Lung (tissue), 12 donors: ENCODE data around the gene DGCR2. TPM values are rescaled to one million over a fixed set of nuclear protein-coding genes. Genes with fewer than 3 reads are reported as not detected.

Experiments used
- ATAC-seq: fragments of 200-7000 bp; cut with Tn5 transposase; one replicate; pipeline ENCODE4 v1.9.1; 2020; ENCODE audit warnings: moderate number of reproducible peaks; ENCODE audit not compliant: insufficient read depth, low FRiP score
- DNase-seq, 3 donors: peaks; one replicate each; pipeline ENCODE4 v3.0.0-alpha.2; 2013 to 2017
- H3K27ac ChIP-seq, 2 donors: one replicate each; pipeline ENCODE4 v1.5.1; 2013; ENCODE audit warnings: mild to moderate bottlenecking in 2 of 2, moderate library complexity in 2 of 2, control low read depth in 1 of 2, inconsistent platforms in 1 of 2, low read depth in 1 of 2, low read length in 1 of 2
- H3K27me3 ChIP-seq, 3 donors: one replicate each; pipeline ENCODE4 v1.5.1; 2013; ENCODE audit warnings: low read length in 2 of 3; ENCODE audit not compliant: control insufficient read depth in 3 of 3, insufficient read depth in 3 of 3
- H3K36me3 ChIP-seq, 4 donors: one replicate each; pipeline ENCODE4 v1.5.1; 2013; ENCODE audit warnings: low read length in 4 of 4, mild to moderate bottlenecking in 1 of 4, moderate library complexity in 1 of 4; ENCODE audit not compliant: control insufficient read depth in 4 of 4, insufficient read depth in 4 of 4
- H3K4me1 ChIP-seq, 5 donors: one replicate each; pipeline ENCODE4 v1.5.1; 2013; ENCODE audit warnings: low read length in 5 of 5, mild to moderate bottlenecking in 2 of 5, moderate library complexity in 1 of 5; ENCODE audit not compliant: control insufficient read depth in 5 of 5, insufficient read depth in 5 of 5
- H3K4me3 ChIP-seq: one replicate; pipeline ENCODE4 v1.5.1; 2013; ENCODE audit warnings: mild to moderate bottlenecking, control low read depth, moderate library complexity
- H3K9ac ChIP-seq, 2 donors: one replicate each; pipeline ENCODE4 v1.5.1; 2013; ENCODE audit warnings: low read length in 2 of 2, control low read depth in 1 of 2; ENCODE audit not compliant: insufficient read depth in 1 of 2
- H3K9me3 ChIP-seq, 4 donors: one replicate each; pipeline ENCODE4 v1.5.1; 2013; ENCODE audit warnings: low read length in 3 of 4, mild to moderate bottlenecking in 1 of 4, moderate library complexity in 1 of 4; ENCODE audit not compliant: control insufficient read depth in 4 of 4, insufficient read depth in 3 of 4
- WGBS, 2 donors: extraction: QIAGEN DNeasy Blood & Tissue Kit; methylation state at CpG; one replicate each; pipeline ENCODE4 v1.1.7; 2013; 5-methylcytosine and 5-hydroxymethylcytosine counted together
- polyA plus RNA-seq, 2 donors: library from polyadenylated mRNA; stranded (reverse); fragments of 200-250 nt; gene quantifications; one replicate each; pipeline ENCODE4 v1.2.1, GENCODE V29; 2013
- total RNA-seq, 2 donors: library from RNA; depleted of rRNA in 1 of 2; stranded (reverse); fragments of >200 nt in 1 of 2; gene quantifications; one replicate each; pipeline ENCODE4 v1.2.1, GENCODE V29; 2014 to 2021
- TF ChIP-seq, protein P1 (sequence below): IDR thresholded peaks from 2 replicates; pipeline ENCODE4 v1.5.1; 2012; ENCODE audit warnings: mild to moderate bottlenecking; ENCODE audit errors: control extremely low read depth, extremely low read depth
- donor health status: control.
- donor health status: control.
- donor health status: Bipolar disorder and iron deficiency.
- donor health status: healthy.
- donor health status: DM: yes; HTN: yes; CAD: no.

The DGCR2 gene
- total and polyA plus RNA-seq, 4 donors = 40.4 to 77.4 (median 50.5) TPM

DNA sequence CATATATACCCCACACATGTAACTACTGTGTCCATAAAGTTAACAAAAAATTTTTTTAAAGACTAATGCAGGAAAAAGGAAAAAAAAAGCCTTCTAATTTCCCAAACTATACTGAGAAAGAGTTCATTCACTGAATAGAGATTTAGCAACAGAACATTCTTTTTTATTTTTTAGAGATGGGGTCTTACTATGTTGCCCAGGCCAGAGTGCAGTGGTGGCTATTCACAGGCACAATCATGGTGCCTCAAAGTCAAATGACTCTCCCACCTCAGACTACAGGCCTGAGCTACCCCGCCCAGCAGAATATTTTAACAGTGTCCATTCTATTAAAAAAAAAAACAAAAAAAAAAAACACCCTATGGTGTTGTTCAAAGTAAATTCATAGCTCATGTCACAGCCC, 25.7 kb downstream of the DGCR2 start:
- Histone ChIP-seq H3K4me1 (peaks cover 0 to 14% (median 4%) of the 10 kb centered on the region in 5 donors), H3K9me3 (no peaks in the 10 kb centered on the region), H3K4me3 (no peak overlapping the region), H3K27ac (no peak overlapping the region), H3K27me3 (no peaks in the 10 kb centered on the region), H3K9ac (no peak overlapping the region), H3K36me3 (peaks cover 0 to 3% (median 0%) of the 10 kb centered on the region in 4 donors)
- no peak for ATAC-seq
- DNase-seq = no peak
- 100% methylated on average over 1 of the region's 1 CpG for WGBS, 2 donors
- TF ChIP-seq, protein P1, sequence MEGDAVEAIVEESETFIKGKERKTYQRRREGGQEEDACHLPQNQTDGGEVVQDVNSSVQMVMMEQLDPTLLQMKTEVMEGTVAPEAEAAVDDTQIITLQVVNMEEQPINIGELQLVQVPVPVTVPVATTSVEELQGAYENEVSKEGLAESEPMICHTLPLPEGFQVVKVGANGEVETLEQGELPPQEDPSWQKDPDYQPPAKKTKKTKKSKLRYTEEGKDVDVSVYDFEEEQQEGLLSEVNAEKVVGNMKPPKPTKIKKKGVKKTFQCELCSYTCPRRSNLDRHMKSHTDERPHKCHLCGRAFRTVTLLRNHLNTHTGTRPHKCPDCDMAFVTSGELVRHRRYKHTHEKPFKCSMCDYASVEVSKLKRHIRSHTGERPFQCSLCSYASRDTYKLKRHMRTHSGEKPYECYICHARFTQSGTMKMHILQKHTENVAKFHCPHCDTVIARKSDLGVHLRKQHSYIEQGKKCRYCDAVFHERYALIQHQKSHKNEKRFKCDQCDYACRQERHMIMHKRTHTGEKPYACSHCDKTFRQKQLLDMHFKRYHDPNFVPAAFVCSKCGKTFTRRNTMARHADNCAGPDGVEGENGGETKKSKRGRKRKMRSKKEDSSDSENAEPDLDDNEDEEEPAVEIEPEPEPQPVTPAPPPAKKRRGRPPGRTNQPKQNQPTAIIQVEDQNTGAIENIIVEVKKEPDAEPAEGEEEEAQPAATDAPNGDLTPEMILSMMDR = no peak

DNA sequence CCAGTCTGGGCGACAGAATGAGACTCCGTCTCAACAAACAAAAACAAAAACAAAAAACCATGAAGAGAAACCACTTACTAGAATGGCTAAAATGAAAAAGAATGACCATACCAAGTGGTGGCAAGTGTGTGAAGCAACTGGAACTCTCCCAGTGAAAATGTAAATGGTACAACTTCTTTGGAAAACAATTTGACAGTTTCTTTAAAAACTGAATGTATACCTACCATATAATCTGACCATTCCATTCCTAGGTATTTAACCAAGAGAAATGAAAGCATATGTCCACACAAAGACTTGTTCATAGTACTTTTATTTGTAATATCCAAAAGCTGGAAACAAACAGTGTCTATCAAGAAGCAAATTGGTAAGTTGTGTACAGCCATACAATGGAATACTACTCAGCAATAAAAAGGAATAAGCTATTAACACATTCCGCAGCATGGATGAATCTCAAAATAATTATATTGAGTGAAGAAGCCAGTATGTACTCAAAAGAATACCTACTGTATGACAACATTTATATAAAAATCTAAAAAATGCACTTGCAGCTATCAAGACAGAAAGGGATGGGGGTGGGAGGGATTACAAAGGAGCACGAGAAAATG, 27.7 kb downstream of the DGCR2 start:
- Histone ChIP-seq H3K27me3 (no peaks in the 10 kb centered on the region), H3K9me3 (no peaks in the 10 kb centered on the region), H3K4me1 (peaks cover 0 to 14% (median 4%) of the 10 kb centered on the region in 5 donors), H3K27ac (no peak overlapping the region), H3K4me3 (no peak overlapping the region), H3K36me3 (peaks cover 0 to 3% (median 0%) of the 10 kb centered on the region in 4 donors), H3K9ac (no peak overlapping the region)
- ATAC-seq (no peak), DNase-seq (no peak)
- TF ChIP-seq, protein P1 = no peak
- WGBS, 2 donors = 97 to 98% methylated on average over 4 of the region's 4 CpGs

DNA sequence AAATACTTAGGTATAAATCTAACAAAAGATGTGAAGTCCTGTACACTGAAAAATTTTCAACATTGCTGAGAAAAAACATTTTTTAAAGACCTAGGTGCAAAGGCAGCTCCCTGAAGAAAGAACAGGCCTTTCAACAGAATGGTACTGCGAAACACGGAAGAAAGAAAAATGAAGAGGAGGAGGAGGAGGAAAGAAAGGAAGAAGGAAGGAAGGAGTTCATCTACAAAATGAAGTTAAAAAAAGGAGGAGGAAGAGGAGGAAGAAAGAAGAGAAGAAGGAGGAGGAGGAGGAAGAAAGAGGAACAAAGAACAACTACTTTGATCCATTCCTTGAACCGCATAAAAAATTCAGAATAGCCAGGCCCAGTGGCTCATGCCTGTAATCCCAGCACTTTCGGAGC, 29.5 kb downstream of the DGCR2 start:
- WGBS, 2 donors = 82 to 88% methylated on average over 4 of the region's 4 CpGs
- Histone ChIP-seq H3K36me3 (peaks cover 0 to 11% (median 5%) of the 10 kb centered on the region in 4 donors), H3K4me3 (no peak overlapping the region), H3K9me3 (no peaks in the 10 kb centered on the region), H3K9ac (no peak overlapping the region), H3K4me1 (peaks cover 0 to 6% (median 2%) of the 10 kb centered on the region in 5 donors), H3K27me3 (no peaks in the 10 kb centered on the region), H3K27ac (no peak overlapping the region)
- no peak for DNase-seq
- no peak for ATAC-seq
- TF ChIP-seq, protein P1 = no peak
